Mucosa of descending colon (tissue), 3 donors: Measurements from ENCODE around the gene PORCN. TPM values are rescaled to one million over a fixed set of nuclear protein-coding genes. Genes with fewer than 3 reads are reported as not detected.

ENCODE experiments used
- ATAC-seq: fragments of 200-7000 bp; cut with Tn5 transposase; one replicate; pipeline ENCODE4 v1.9.1; 2020; ENCODE audit warnings: mild to moderate bottlenecking, moderate library complexity
- DNase-seq, 3 donors: peaks; one replicate each; pipeline ENCODE4 v3.0.0-alpha.2; 2020
- H3K36me3 ChIP-seq: fragments of 200-600 bp; one replicate; pipeline ENCODE4 v1.8.0; 2021; ENCODE audit warnings: low read depth, mild to moderate bottlenecking
- H3K4me1 ChIP-seq: fragments of 200-600 bp; one replicate; pipeline ENCODE4 v1.8.0; 2021; ENCODE audit warnings: low read depth, mild to moderate bottlenecking
- H3K4me3 ChIP-seq: fragments of 200-600 bp; one replicate; pipeline ENCODE4 v1.8.0; 2021; ENCODE audit warnings: mild to moderate bottlenecking
- H3K9me3 ChIP-seq: fragments of 200-600 bp; one replicate; pipeline ENCODE4 v1.8.0; 2021; ENCODE audit warnings: mild to moderate bottlenecking
- intact Hi-C, 2 donors: fragments of 100-400 bp; cut with DNase I in 1 of 2; cut with micrococcal nuclease in 1 of 2; formaldehyde crosslinking; loops; one replicate each; pipeline versions ENCODE4 v1.11.0 to v1.11.1; 2022; cut with DNase I, micrococcal nuclease
- total RNA-seq, 3 donors: library from RNA; stranded (reverse); fragmentation: NEBNext Ultra II Directional in 2 of 3; extraction: Animal tissue kit (Norgen Biotek cat#: 25700) in 2 of 3; gene quantifications; one replicate each; pipeline versions ENCODE4 v1.2.1 to v1.2.4, GENCODE V29; 2021 to 2023
- TF ChIP-seq, protein P1 (sequence below): fragments of 200-600 bp; IDR thresholded peaks from one replicate; pipeline ENCODE4 v1.8.0; 2022; ENCODE audit warnings: antibody characterized with exemption, mild to moderate bottlenecking
- donor health status: DM: no; HTN: no; CAD: no; lungs with moderate emphysema.
- donor health status: DM: no; HTN: no; CAD: no.
- donor health status: DM: no; HTN: yes; CAD: no.

The PORCN gene
- total RNA-seq, 3 donors from 2014 or later = 3.9 to 9.2 (median 6.3) TPM

DNA sequence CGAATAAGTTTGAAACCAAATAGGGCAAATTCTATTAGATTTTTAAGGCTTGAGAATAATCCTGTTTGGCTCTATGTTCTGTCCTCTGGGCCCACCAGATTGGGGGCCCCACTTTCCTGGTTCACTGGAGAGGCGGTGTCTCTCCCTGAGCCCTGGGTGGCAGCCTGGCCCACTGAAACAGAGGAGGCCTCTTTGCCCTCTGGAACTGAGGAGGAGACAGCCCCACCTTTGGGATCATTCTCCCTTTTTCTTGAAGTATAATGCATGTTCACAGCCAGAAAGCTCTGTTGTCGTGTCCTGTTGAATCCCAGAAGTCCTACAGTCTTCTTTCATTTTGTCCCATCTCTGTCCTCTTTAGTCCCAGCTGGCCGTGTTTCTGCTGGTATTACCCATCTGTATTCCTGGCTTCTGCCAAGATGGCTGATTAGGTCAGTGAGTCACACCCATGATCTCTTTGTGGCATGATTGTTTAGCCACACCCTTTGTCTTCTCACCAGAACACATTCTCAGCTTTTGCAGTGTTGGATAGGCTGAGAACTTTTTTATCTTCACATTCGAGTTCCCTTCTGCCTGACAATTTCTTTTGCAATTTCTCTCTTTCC is 22.7 kb downstream of the PORCN start:
- DNase-seq = peak in 1 of 3 donors; percentile 37
- H3K4me3 ChIP-seq = no peak overlapping the region
- H3K9me3 ChIP-seq = no peaks in the 10 kb centered on the region
- TF ChIP-seq, protein P1, sequence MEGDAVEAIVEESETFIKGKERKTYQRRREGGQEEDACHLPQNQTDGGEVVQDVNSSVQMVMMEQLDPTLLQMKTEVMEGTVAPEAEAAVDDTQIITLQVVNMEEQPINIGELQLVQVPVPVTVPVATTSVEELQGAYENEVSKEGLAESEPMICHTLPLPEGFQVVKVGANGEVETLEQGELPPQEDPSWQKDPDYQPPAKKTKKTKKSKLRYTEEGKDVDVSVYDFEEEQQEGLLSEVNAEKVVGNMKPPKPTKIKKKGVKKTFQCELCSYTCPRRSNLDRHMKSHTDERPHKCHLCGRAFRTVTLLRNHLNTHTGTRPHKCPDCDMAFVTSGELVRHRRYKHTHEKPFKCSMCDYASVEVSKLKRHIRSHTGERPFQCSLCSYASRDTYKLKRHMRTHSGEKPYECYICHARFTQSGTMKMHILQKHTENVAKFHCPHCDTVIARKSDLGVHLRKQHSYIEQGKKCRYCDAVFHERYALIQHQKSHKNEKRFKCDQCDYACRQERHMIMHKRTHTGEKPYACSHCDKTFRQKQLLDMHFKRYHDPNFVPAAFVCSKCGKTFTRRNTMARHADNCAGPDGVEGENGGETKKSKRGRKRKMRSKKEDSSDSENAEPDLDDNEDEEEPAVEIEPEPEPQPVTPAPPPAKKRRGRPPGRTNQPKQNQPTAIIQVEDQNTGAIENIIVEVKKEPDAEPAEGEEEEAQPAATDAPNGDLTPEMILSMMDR = no peak
- no peaks in the 10 kb centered on the region for H3K36me3 ChIP-seq
- ATAC-seq = peak; percentile 91
- H3K4me1 ChIP-seq = no peaks in the 10 kb centered on the region
- intact Hi-C loops = no loop called here

DNA sequence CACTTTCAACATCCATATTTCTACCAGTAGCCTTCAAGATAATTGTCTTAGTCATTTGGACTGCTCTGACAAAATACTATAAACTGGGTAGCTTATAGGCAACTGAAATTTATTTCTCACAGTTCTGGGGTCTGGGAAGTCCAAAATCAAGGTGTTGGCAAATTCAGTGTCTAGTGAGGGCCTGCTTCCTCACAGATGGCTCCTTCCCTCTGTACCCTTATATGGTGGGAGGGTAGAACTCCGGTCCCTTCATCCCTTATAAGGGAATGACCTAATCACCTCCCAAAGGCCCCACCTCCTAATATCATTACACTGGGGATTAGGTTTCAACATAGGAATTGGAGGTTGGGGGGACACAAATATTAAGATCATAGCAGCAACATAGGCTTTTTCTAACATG is 23.4 kb downstream of the PORCN start:
- intact Hi-C loops = no loop called here
- no peaks in the 10 kb centered on the region for H3K4me1 ChIP-seq
- H3K4me3 ChIP-seq = no peak overlapping the region
- no peaks in the 10 kb centered on the region for H3K9me3 ChIP-seq
- TF ChIP-seq, protein P1 = no peak
- H3K36me3 ChIP-seq = no peaks in the 10 kb centered on the region
- no peak for DNase-seq
- no peak for ATAC-seq

DNA sequence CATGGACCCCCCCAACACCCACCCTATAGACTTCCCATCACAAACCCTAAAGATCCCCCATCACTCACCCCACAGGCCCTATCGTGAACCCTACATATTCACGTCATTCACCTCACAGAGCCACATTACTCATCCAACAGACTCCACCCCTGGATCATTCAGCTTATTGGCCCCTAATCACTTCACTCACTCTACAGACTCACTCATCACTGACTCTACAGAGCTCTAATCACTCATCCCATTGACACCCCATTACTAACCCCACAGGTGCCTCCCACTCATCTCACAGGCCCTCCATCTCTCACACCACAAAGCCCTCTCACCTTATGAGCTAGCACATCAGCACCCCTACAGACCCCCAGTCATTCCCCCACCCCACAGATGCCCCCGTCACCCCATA is 24.4 kb downstream of the PORCN start:
- H3K4me1 ChIP-seq = no peaks in the 10 kb centered on the region
- H3K36me3 ChIP-seq = no peaks in the 10 kb centered on the region
- DNase-seq (no peak), ATAC-seq (no peak)
- H3K4me3 ChIP-seq = no peak overlapping the region
- TF ChIP-seq, protein P1 = no peak
- intact Hi-C loops = no loop called here
- no peaks in the 10 kb centered on the region for H3K9me3 ChIP-seq

DNA sequence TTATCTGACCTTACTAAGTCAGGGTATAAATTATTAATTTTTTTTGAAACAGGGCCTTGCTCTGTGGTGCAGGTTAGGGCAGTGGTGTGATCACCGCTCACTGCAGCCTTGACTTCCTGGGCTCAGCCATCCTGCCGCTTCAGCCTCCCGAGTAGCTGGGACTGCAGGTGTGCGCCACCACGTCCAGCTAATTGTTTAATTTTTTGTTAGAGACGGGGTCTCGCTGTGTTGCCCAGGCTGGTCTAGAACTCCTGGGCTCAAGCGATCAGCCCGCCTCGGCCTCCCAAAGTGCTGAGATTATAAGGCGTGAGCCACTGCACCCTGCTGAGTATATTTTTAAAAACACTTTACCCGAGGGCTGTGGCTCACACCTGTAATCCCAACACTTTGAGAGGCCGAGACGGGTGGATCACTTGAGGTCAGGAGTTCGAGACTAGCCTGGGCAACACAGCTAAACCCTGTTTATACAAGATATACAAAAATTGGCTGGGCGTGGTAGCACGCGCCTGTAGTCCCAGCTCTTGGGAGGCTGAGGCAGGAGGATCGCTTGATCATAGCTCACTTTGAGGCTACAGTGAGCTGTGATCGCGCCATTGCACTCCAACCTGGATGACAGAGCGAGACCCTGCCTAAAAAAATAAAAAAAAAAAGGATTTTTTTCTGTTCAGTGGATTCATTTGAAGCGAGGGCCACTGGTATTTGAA is 30.0 kb downstream of the PORCN start:
- H3K4me1 ChIP-seq = no peaks in the 10 kb centered on the region
- H3K36me3 ChIP-seq = no peaks in the 10 kb centered on the region
- H3K9me3 ChIP-seq = no peaks in the 10 kb centered on the region
- ATAC-seq (no peak), DNase-seq (no peak)
- TF ChIP-seq, protein P1 = no peak
- intact Hi-C loops = no loop called here
- no peak overlapping the region for H3K4me3 ChIP-seq

DNA sequence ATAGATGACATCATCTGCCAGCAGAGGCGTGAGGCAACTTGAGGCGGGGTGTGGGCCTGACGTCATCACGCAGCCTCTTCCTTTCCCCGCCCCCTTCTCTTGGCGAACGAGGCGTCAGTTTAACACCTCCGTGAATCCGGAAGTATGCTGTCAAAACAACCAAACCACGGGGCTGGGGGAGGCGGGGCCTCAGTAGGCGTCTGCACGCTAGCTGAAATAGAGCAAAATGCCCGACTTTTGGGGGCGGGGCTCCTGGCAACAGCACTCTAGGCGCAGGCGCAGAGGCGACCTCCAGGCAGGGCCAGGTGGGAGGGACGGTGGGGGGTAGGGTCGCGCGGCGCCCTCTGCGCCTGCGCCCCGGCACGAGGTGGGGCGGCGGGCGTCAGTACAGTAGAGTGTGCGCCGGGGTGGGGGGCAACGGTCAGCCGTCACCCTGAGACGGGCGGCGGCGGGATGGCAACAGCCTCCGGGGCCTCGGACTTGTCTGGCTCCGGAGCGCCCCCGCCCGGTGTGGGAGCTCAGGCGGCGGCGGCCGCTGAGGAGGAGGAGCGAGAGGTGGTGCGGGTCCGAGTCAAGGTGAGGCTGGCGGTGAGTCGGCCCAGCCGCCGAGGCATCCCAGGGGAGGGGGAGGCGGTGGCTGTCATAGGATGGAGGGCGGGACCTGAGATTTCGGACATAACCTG is 30.7 kb downstream of the PORCN start, which contains the start of gene TBC1D25:
Gene TBC1D25 (plus strand): TSS at position 370 of the 683 bp plus-strand sequence. CDS start 84 bp downstream, at position 454.
- H3K4me3 ChIP-seq = peak within 1 kb of the TSS; percentile 19
- TF ChIP-seq, protein P1 = no peak
- H3K9me3 ChIP-seq = no peaks in the 10 kb centered on the region
- H3K36me3 ChIP-seq = no peaks in the 10 kb centered on the region
- intact Hi-C loops = no loop called here
- peak; percentile 96 to 98 (median 98) for DNase-seq
- ATAC-seq = peak; percentile 94
- no peaks in the 10 kb centered on the region for H3K4me1 ChIP-seq
